Tibial artery (tissue), 4 donors: ENCODE data around the gene KEL.

Experiments
- DNase-seq, 2 donors: peaks; one replicate each; pipeline ENCODE4 v3.0.0-alpha.2; 2019
- H3K27ac ChIP-seq, 2 donors: fragments of 200-600 bp; sonication (generic) in 1 of 2; 1 replicate in 1 of 2; 2 replicates in 1 of 2; pipeline ENCODE4 v1.5.1; 2018 to 2019; ENCODE audit warnings: mild to moderate bottlenecking in 1 of 2
- H3K27me3 ChIP-seq, 2 donors: fragments of 200-600 bp; sonication (generic) in 1 of 2; one replicate each; pipeline versions ENCODE4 v1.5.1 to v1.6.0; 2016 to 2019
- H3K36me3 ChIP-seq, 3 donors: fragments of 200-600 bp; sonication (generic) in 2 of 3; one replicate each; pipeline ENCODE4 v1.5.1; 2016 to 2019; ENCODE audit warnings: mild to moderate bottlenecking in 2 of 3
- H3K4me1 ChIP-seq, 4 donors: fragments of 200-600 bp; sonication (generic) in 2 of 4; 1 replicate in 3 of 4; 2 replicates in 1 of 4; pipeline ENCODE4 v1.5.1; 2016 to 2019
- H3K4me3 ChIP-seq, 2 donors: fragments of 200-600 bp; sonication (generic) in 1 of 2; 1 replicate in 1 of 2; 2 replicates in 1 of 2; pipeline ENCODE4 v1.5.1; 2018 to 2019; ENCODE audit warnings: mild to moderate bottlenecking in 2 of 2
- H3K9me3 ChIP-seq, 3 donors: fragments of 200-600 bp; sonication (generic) in 1 of 3; one replicate each; pipeline ENCODE4 v1.5.1; 2016 to 2019
- intact Hi-C: fragments of 100-400 bp; cut with DNase I; formaldehyde crosslinking; loops from one replicate; pipeline ENCODE4 v1.15.0; 2023; ENCODE audit warnings: low total_unique reads
- TF ChIP-seq, protein P1 (sequence below), 2 experiments: fragments of 200-600 bp in 1 of 2; fragments of 450-650 bp in 1 of 2; IDR thresholded peaks; one replicate each; pipeline ENCODE4 v1.5.1; 2017 to 2019; ENCODE audit warnings: antibody characterized with exemption in 2 of 2, mild to moderate bottlenecking in 1 of 2, moderate library complexity in 1 of 2

KEL gene

GRCh38 chr7:142933624-142934023 lies 28.5 kb downstream of the KEL start, which contains the start of gene TRPV5:
Gene TRPV5 (minus strand): TSS chr7:142933746. CDS start chr7:142933459, 287 bp downstream.
- peaks cover 0 to 3% of the 10 kb centered on the region in 2 donors for H3K27me3 ChIP-seq
- no peaks in the 10 kb centered on the region for H3K4me1 ChIP-seq
- H3K4me3 ChIP-seq, result no peak within 1 kb of the TSS
- no peaks in the 10 kb centered on the region for H3K9me3 ChIP-seq
- TF ChIP-seq, protein P1, sequence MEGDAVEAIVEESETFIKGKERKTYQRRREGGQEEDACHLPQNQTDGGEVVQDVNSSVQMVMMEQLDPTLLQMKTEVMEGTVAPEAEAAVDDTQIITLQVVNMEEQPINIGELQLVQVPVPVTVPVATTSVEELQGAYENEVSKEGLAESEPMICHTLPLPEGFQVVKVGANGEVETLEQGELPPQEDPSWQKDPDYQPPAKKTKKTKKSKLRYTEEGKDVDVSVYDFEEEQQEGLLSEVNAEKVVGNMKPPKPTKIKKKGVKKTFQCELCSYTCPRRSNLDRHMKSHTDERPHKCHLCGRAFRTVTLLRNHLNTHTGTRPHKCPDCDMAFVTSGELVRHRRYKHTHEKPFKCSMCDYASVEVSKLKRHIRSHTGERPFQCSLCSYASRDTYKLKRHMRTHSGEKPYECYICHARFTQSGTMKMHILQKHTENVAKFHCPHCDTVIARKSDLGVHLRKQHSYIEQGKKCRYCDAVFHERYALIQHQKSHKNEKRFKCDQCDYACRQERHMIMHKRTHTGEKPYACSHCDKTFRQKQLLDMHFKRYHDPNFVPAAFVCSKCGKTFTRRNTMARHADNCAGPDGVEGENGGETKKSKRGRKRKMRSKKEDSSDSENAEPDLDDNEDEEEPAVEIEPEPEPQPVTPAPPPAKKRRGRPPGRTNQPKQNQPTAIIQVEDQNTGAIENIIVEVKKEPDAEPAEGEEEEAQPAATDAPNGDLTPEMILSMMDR (IDR thresholded peaks at IDR 0.05), result no peak
- intact Hi-C loops, result no loop called here
- H3K27ac ChIP-seq, result no peak within 1 kb of the TSS
- no peaks in the 10 kb centered on the region for H3K36me3 ChIP-seq
- no peak for DNase-seq

DNA sequence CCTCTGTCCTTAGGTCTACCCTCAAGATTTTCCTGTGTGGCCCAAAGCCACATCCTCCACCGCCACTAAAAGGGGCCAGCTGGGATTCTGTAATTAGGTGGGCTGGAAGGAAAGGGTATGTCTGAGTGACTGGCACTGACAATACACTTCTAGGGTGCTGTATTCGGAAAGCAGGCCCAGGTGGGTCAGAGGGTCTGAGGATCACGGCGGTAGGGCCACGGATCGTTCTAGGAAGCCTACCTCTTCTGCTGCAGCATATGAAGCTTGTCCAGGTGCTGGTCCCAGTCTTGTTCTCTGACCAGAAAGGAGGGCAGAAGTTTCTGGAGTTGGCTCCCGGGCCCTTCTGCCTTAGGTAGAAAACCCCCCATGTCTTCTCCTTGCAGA lies 29.1 kb downstream of the KEL start:
- H3K27me3 ChIP-seq, result peaks cover 0 to 3% of the 10 kb centered on the region in 2 donors
- H3K4me3 ChIP-seq, result no peak overlapping the region
- no peak overlapping the region for H3K27ac ChIP-seq
- TF ChIP-seq, protein P1 (IDR thresholded peaks at IDR 0.05), result no peak
- no peaks in the 10 kb centered on the region for H3K36me3 ChIP-seq
- no peaks in the 10 kb centered on the region for H3K9me3 ChIP-seq
- intact Hi-C loops, result no loop called here
- no peaks in the 10 kb centered on the region for H3K4me1 ChIP-seq
- DNase-seq, result no peak

GRCh38 chr7:142932386-142933091 lies 29.6 kb downstream of the KEL start:
- Histone ChIP-seq H3K27ac (no peak overlapping the region), H3K36me3 (no peaks in the 10 kb centered on the region), H3K4me1 (no peaks in the 10 kb centered on the region), H3K9me3 (no peaks in the 10 kb centered on the region), H3K27me3 (peaks cover 0 to 3% of the 10 kb centered on the region in 2 donors), H3K4me3 (no peak overlapping the region)
- no peak for DNase-seq
- intact Hi-C loops, result no loop called here
- TF ChIP-seq, protein P1 (IDR thresholded peaks at IDR 0.05), result no peak

GRCh38 chr7:142930126-142930730 lies 31.9 kb downstream of the KEL start:
- H3K4me3 ChIP-seq, result no peak overlapping the region
- TF ChIP-seq, protein P1 (IDR thresholded peaks at IDR 0.05), result no peak
- H3K36me3 ChIP-seq, result no peaks in the 10 kb centered on the region
- H3K9me3 ChIP-seq, result no peaks in the 10 kb centered on the region
- no peaks in the 10 kb centered on the region for H3K4me1 ChIP-seq
- no peak for DNase-seq
- intact Hi-C loops, result no loop called here
- H3K27me3 ChIP-seq, result peaks cover 0 to 3% of the 10 kb centered on the region in 2 donors
- H3K27ac ChIP-seq, result no peak overlapping the region

- H3K27ac ChIP-seq, result no peak overlapping the region
- no peak for DNase-seq
- no peak overlapping the region for H3K4me3 ChIP-seq
- H3K4me1 ChIP-seq, result no peaks in the 10 kb centered on the region
- no peaks in the 10 kb centered on the region for H3K27me3 ChIP-seq
- H3K9me3 ChIP-seq, result no peaks in the 10 kb centered on the region
- H3K36me3 ChIP-seq, result no peaks in the 10 kb centered on the region
- TF ChIP-seq, protein P1 (IDR thresholded peaks at IDR 0.05), result no peak
- intact Hi-C loops, result no loop called here
Observed at GRCh38 chr7:142927949-142928348, 34.2 kb downstream of the KEL start.
